Activated CD8-positive, alpha-beta T cell treated with anti-CD3 and anti-CD28 coated beads for 36 hours (primary cell): Measurements from ENCODE around the gene MRM3. TPM values are rescaled to one million over a fixed set of nuclear protein-coding genes. Genes with fewer than 3 reads are reported as not detected.
"Not testable (repeated sequence)": the region's sequence is repeated elsewhere in the genome, so short reads cannot be mapped to it uniquely, and the experiment has no call there.

Experiments
- ATAC-seq: fragments of 200-7000 bp; cut with Tn5 transposase; one replicate; pipeline ENCODE4 v1.10.0; 2021; ENCODE audit warnings: mild to moderate bottlenecking, moderate library complexity
- CTCF ChIA-PET: fragments of 350-600 bp; sonication (Branson Sonifier 250); formaldehyde crosslinking; loops from one replicate; lab custom pipeline; 2021; ENCODE audit warnings: antibody characterized with exemption; lab: Charles Lee
- POLR2A ChIA-PET: fragments of 350-600 bp; sonication (Branson Sonifier 250); formaldehyde crosslinking; loops from one replicate; lab custom pipeline; 2021; ENCODE audit warnings: antibody characterized with exemption; lab: Charles Lee
- DNase-seq: peaks from one replicate; pipeline ENCODE4 v3.0.0-alpha.2; 2020
- H3K27ac Mint-ChIP-seq: one replicate; pipeline ENCODE4 v1.8.0; 2021; ENCODE audit warnings: mild to moderate bottlenecking, mixed read lengths
- H3K27me3 Mint-ChIP-seq: one replicate; pipeline ENCODE4 v1.8.0; 2021; ENCODE audit warnings: mixed read lengths
- H3K36me3 Mint-ChIP-seq: one replicate; pipeline ENCODE4 v1.8.0; 2021; ENCODE audit warnings: low read depth, mixed read lengths
- H3K4me1 Mint-ChIP-seq: one replicate; pipeline ENCODE4 v1.8.0; 2021; ENCODE audit warnings: low read depth, mixed read lengths
- H3K4me3 Mint-ChIP-seq: one replicate; pipeline ENCODE4 v1.8.0; 2021; ENCODE audit warnings: mild to moderate bottlenecking, moderate library complexity, mixed read lengths
- H3K9me3 Mint-ChIP-seq: one replicate; pipeline ENCODE4 v1.8.0; 2021; ENCODE audit warnings: mixed read lengths
- intact Hi-C: fragments of 100-400 bp; cut with micrococcal nuclease; formaldehyde crosslinking; loops from one replicate; pipeline ENCODE4 v1.10.0; 2022
- total RNA-seq, 2 experiments: library from RNA; stranded (reverse); gene quantifications; one replicate each; pipeline ENCODE4 v1.2.3, GENCODE V29; 2021
- TF ChIP-seq, protein P1 (sequence below): fragments of 200-600 bp; IDR thresholded peaks from one replicate; pipeline ENCODE4 v1.8.0; 2022; ENCODE audit warnings: antibody characterized with exemption, mild to moderate bottlenecking

The MRM3 gene
- total RNA-seq, 2 experiments from 2014 or later: 35.5 to 36.2 TPM

- ChIA-PET POLR2A (interaction anchor here (0.6 kb wide), 1 partner anchor 313 kb away, joined by 3 read pairs; no protein-coding TSS in a partner anchor), CTCF (interaction anchor here (1.3 kb wide), 1 partner anchor 212 kb away, joined by 3 read pairs; the partner anchor contains the start of gene TIMM22)
- H3K4me1 Mint-ChIP-seq: peaks cover 32% of the 10 kb centered on the region
- no peaks in the 10 kb centered on the region for H3K27me3 Mint-ChIP-seq
- peak overlapping the region; percentile 89 for H3K4me3 Mint-ChIP-seq
- no peak for ATAC-seq
- DNase-seq: no peak
- H3K36me3 Mint-ChIP-seq: peaks cover 26% of the 10 kb centered on the region
- peak overlapping the region; percentile 22 for H3K27ac Mint-ChIP-seq
- TF ChIP-seq, protein P1, sequence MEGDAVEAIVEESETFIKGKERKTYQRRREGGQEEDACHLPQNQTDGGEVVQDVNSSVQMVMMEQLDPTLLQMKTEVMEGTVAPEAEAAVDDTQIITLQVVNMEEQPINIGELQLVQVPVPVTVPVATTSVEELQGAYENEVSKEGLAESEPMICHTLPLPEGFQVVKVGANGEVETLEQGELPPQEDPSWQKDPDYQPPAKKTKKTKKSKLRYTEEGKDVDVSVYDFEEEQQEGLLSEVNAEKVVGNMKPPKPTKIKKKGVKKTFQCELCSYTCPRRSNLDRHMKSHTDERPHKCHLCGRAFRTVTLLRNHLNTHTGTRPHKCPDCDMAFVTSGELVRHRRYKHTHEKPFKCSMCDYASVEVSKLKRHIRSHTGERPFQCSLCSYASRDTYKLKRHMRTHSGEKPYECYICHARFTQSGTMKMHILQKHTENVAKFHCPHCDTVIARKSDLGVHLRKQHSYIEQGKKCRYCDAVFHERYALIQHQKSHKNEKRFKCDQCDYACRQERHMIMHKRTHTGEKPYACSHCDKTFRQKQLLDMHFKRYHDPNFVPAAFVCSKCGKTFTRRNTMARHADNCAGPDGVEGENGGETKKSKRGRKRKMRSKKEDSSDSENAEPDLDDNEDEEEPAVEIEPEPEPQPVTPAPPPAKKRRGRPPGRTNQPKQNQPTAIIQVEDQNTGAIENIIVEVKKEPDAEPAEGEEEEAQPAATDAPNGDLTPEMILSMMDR: no peak
- intact Hi-C loops: no loop called here
- H3K9me3 Mint-ChIP-seq: no peaks in the 10 kb centered on the region
Observed at GRCh38 chr17:784143-784542, 2.0 kb downstream of the MRM3 start.

DNA sequence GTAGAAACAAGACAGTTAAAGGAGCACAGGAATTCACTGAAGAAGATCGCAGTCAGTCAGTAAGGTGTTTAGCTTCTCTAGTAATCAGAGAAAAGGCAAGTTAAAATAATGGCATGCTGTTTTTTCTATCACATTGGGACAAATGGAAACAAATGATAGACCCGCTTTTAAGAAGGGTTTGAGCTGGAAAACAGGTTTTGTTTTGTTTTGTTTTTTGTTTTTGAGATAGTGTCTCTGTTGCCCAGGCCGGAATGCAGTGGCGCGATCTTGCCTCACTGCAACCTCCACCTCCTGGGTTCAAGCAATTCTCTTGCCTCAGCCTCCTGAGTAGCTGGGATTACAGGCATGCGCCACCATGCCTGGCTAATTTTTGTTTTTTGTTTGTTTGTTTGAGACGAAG lies 3.7 kb downstream of the MRM3 start:
- ATAC-seq, POLR2A ChIA-PET: not testable (repeated sequence)

GRCh38 chr17:787641-788221 lies 5.6 kb downstream of the MRM3 start:
- Mint-ChIP-seq H3K4me1 (peaks cover 22% of the 10 kb centered on the region), H3K27me3 (no peaks in the 10 kb centered on the region), H3K9me3 (no peaks in the 10 kb centered on the region), H3K36me3 (peaks cover 37% of the 10 kb centered on the region), H3K4me3 (no peak overlapping the region), H3K27ac (no peak overlapping the region)
- CTCF ChIA-PET: interaction anchor here (1.2 kb wide), 1 partner anchor 269 kb away, joined by 3 read pairs; no protein-coding TSS in a partner anchor
- intact Hi-C loops: no loop called here
- no peak for ATAC-seq
- no peak for DNase-seq
- POLR2A ChIA-PET: interaction anchor here (0.6 kb wide), 2 partner anchors 12 to 57 kb away, joined by 3 to 4 read pairs; no protein-coding TSS in a partner anchor
- TF ChIP-seq, protein P1: no peak

More for the DNA sequence above, 3.7 kb downstream of the MRM3 start:
- Mint-ChIP-seq H3K36me3 (peaks cover 32% of the 10 kb centered on the region), H3K4me1 (peaks cover 28% of the 10 kb centered on the region)
- H3K27ac Mint-ChIP-seq, H3K9me3 Mint-ChIP-seq, intact Hi-C loops, H3K4me3 Mint-ChIP-seq, DNase-seq, H3K27me3 Mint-ChIP-seq: not testable (repeated sequence)
- CTCF ChIA-PET: interaction anchor here (0.8 kb wide), 1 partner anchor 195 kb away, joined by 4 read pairs; no protein-coding TSS in a partner anchor

DNA sequence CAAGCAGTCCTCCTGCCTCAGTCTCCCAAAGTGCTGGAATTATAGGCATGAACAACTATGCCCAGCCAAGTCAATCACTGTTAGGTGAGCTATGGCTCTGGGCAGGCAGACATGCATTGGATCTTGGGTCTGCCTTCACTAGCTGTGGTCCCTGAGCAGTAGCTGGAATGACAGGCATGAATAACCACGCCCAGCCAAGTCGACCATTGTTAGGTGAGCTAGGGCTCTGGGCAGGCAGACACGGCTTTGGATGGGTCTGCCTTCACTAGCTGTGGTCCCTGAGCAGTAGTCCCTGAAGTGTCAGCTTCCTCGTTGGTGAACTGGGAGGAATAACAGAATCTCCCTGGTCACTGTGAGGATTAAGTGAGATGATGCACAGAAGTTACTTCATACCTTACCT lies 6.4 kb downstream of the MRM3 start:
- no peak overlapping the region for H3K27ac Mint-ChIP-seq
- ChIA-PET POLR2A (no interaction called here), CTCF (interaction anchor here (0.7 to 1.4 kb wide), 3 partner anchors 192 to 268 kb away, joined by 3 read pairs; partner anchors contain the start of gene TIMM22)
- ATAC-seq: no peak
- H3K27me3 Mint-ChIP-seq: no peaks in the 10 kb centered on the region
- intact Hi-C loops: no loop called here
- no peak for DNase-seq
- no peak overlapping the region for H3K4me3 Mint-ChIP-seq
- peaks cover 33% of the 10 kb centered on the region for H3K36me3 Mint-ChIP-seq
- peaks cover 19% of the 10 kb centered on the region for H3K4me1 Mint-ChIP-seq
- TF ChIP-seq, protein P1: no peak
- no peaks in the 10 kb centered on the region for H3K9me3 Mint-ChIP-seq

DNA sequence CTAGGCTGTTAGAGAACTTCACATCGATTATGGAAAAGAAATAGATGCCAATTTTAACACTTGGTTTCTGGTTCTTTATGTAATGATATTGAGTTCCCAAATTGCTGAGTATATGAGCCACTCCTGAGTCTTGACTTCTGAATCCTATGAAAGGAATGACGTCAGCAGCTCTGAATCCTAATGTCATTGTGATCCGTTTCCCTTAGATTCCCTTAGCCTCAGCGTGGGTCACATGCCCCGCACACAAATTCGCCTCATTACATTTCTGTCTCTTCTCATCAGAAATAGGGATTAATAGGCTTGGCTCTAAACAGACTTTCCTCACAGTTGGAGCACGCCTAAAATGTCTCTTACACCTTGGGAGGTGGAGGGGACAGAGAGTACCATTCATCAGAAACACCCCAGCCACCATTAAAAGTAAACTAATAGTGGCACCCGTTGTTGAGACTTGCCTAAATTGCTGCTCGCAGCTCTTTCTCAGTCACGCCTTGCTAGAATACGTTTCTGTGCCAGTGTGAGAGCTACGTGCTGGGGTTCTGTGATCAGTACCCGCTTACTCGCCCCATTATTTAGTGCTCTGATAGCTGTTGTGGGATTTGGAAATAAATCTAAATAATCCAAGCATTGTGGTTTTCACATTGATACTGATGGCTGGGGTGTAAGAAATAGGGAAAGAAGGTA lies 7.1 kb downstream of the MRM3 start:
- no peak for DNase-seq
- intact Hi-C loops: no loop called here
- no peak for ATAC-seq
- H3K27ac Mint-ChIP-seq: no peak overlapping the region
- H3K4me1 Mint-ChIP-seq: peaks cover 13% of the 10 kb centered on the region
- POLR2A ChIA-PET: no interaction called here
- TF ChIP-seq, protein P1: no peak
- CTCF ChIA-PET: interaction anchor here (0.7 to 1.4 kb wide), 3 partner anchors 191 to 267 kb away, joined by 3 read pairs; partner anchors contain the start of gene TIMM22
- peaks cover 28% of the 10 kb centered on the region for H3K36me3 Mint-ChIP-seq
- H3K9me3 Mint-ChIP-seq: no peaks in the 10 kb centered on the region
- H3K4me3 Mint-ChIP-seq: no peak overlapping the region
- H3K27me3 Mint-ChIP-seq: no peaks in the 10 kb centered on the region

GRCh38 chr17:789931-790873 lies 8.0 kb downstream of the MRM3 start:
- H3K27me3 Mint-ChIP-seq, ATAC-seq, POLR2A ChIA-PET, H3K27ac Mint-ChIP-seq, H3K4me1 Mint-ChIP-seq, intact Hi-C loops, DNase-seq, H3K4me3 Mint-ChIP-seq, H3K9me3 Mint-ChIP-seq: not testable (repeated sequence)
- H3K36me3 Mint-ChIP-seq: peaks cover 28% of the 10 kb centered on the region
- CTCF ChIA-PET: interaction anchor here (1.1 kb wide), 1 partner anchor 9 kb away, joined by 3 read pairs; no protein-coding TSS in a partner anchor

GRCh38 chr17:790874-791247 lies 8.7 kb downstream of the MRM3 start:
- intact Hi-C loops, H3K27ac Mint-ChIP-seq: not testable (repeated sequence)
- CTCF ChIA-PET: interaction anchor here (1.1 to 1.3 kb wide), 2 partner anchors 9 to 209 kb away, joined by 3 read pairs; no protein-coding TSS in a partner anchor

More at GRCh38 chr17:790874-791247, 8.7 kb downstream of the MRM3 start:
- peaks cover 26% of the 10 kb centered on the region for H3K36me3 Mint-ChIP-seq
- POLR2A ChIA-PET: interaction anchor here (1.8 kb wide), 1 partner anchor 8 kb away, joined by 10 read pairs; no protein-coding TSS in a partner anchor
- not testable (repeated sequence) for H3K4me3 Mint-ChIP-seq, H3K27me3 Mint-ChIP-seq, ATAC-seq, DNase-seq, H3K4me1 Mint-ChIP-seq, H3K9me3 Mint-ChIP-seq
